IMR-90 (cell line): ENCODE results near the gene AOC2. TPM values are rescaled to one million over a fixed set of nuclear protein-coding genes. Genes with fewer than 3 reads are reported as not detected.
"Not testable (repeated sequence)": the region's sequence is repeated elsewhere in the genome, so short reads cannot be mapped to it uniquely, and the experiment has no call there.

Source experiments
- ATAC-seq: fragments of 200-7000 bp; cut with Tn5 transposase; 2 replicates; pipeline ENCODE4 v1.9.1; 2020; ENCODE audit warnings: low read depth, mild to moderate bottlenecking, moderate library complexity
- BruUV-seq: library from RNA; stranded (reverse); fragments of 400-500 nt; replicated peaks from 2 replicates; lab custom pipeline; 2021; lab: Mats Ljungman, UMichigan
- CTCF ChIA-PET: fragments of 300-600 bp; formaldehyde crosslinking; extraction: SDS; loops from one replicate; lab custom pipeline; 2021; ENCODE audit warnings: antibody characterized with exemption; lab: Yijun Ruan, JAX
- POLR2A ChIA-PET: fragments of 300-600 bp; sonication (Branson Sonifier 250); formaldehyde crosslinking; loops from one replicate; lab custom pipeline; 2022; ENCODE audit warnings: antibody characterized with exemption; ENCODE audit not compliant: unreplicated experiment; lab: Charles Lee
- DNase-seq: peaks from one replicate; pipeline ENCODE4 v3.0.0; 2013
- H2AFZ ChIP-seq: replicated peaks from 2 replicates; pipeline ENCODE3; 2013; ENCODE audit warnings: low read length, mild to moderate bottlenecking; ENCODE audit not compliant: poor library complexity
- H2AK5ac ChIP-seq: 2 replicates; pipeline ENCODE4 v1.6.1; 2013; ENCODE audit warnings: low read depth, low read length, inconsistent platforms
- H2AK9ac ChIP-seq: replicated peaks from 2 replicates; pipeline ENCODE3; 2013; ENCODE audit warnings: mild to moderate bottlenecking, low read depth, low read length, moderate library complexity; ENCODE audit not compliant: poor library complexity
- H2BK120ac ChIP-seq: 2 replicates; pipeline ENCODE4 v1.6.1; 2013; ENCODE audit warnings: low read depth, low read length, inconsistent platforms
- H2BK15ac ChIP-seq: 3 replicates; pipeline ENCODE4 v1.6.1; 2013; ENCODE audit warnings: low read depth, low read length, inconsistent platforms
- H2BK20ac ChIP-seq: 2 replicates; pipeline ENCODE4 v1.6.1; 2013; ENCODE audit warnings: low read depth, mild to moderate bottlenecking, inconsistent platforms, low read length, moderate library complexity
- H2BK5ac ChIP-seq: 2 replicates; pipeline ENCODE4 v1.6.1; 2013; ENCODE audit warnings: mild to moderate bottlenecking, low read depth, low read length, inconsistent platforms; ENCODE audit not compliant: poor library complexity, severe bottlenecking
- H3K14ac ChIP-seq: replicated peaks from 2 replicates; pipeline ENCODE4 v1.6.1; 2013; ENCODE audit warnings: low read depth, low read length, inconsistent platforms
- H3K18ac ChIP-seq: 2 replicates; pipeline ENCODE4 v1.6.1; 2013; ENCODE audit warnings: low read depth, low read length, control low read depth
- H3K23ac ChIP-seq: 2 replicates; pipeline ENCODE4 v1.6.1; 2013; ENCODE audit warnings: low read depth, low read length, inconsistent platforms
- H3K27ac ChIP-seq: 2 replicates; pipeline ENCODE4 v1.5.1; 2013; ENCODE audit warnings: mild to moderate bottlenecking, control low read depth, low read length; ENCODE audit not compliant: insufficient read depth
- H3K27me3 ChIP-seq: 2 replicates; pipeline ENCODE4 v1.6.1; 2013; ENCODE audit warnings: low read length; ENCODE audit not compliant: control insufficient read depth, insufficient read depth
- H3K36me3 ChIP-seq: 2 replicates; pipeline ENCODE4 v1.6.1; 2013; ENCODE audit warnings: low read length, mixed read lengths; ENCODE audit not compliant: control insufficient read depth, insufficient read depth
- H3K4ac ChIP-seq: 2 replicates; pipeline ENCODE4 v1.6.1; 2013; ENCODE audit warnings: low read depth, low read length, inconsistent platforms
- H3K4me1 ChIP-seq: 2 replicates; pipeline ENCODE4 v1.6.1; 2013; ENCODE audit warnings: low read length, mixed read lengths; ENCODE audit not compliant: control insufficient read depth, insufficient read depth
- H3K4me2 ChIP-seq: 2 replicates; pipeline ENCODE4 v1.6.1; 2013; ENCODE audit warnings: low read depth, mild to moderate bottlenecking, control low read depth, low read length, moderate library complexity
- H3K4me3 ChIP-seq: 2 replicates; pipeline ENCODE4 v1.5.1; 2013; ENCODE audit warnings: low read depth, mild to moderate bottlenecking, control low read depth, low read length, moderate library complexity; ENCODE audit not compliant: insufficient read depth
- H3K56ac ChIP-seq: 2 replicates; pipeline ENCODE4 v1.6.1; 2013; ENCODE audit warnings: low read length, inconsistent platforms; ENCODE audit not compliant: insufficient read depth; ENCODE audit errors: extremely low read depth
- H3K79me1 ChIP-seq, 2 experiments: 2 replicates each; pipeline ENCODE4 v1.6.1; 2013; ENCODE audit warnings: low read length in 2 of 2, inconsistent platforms in 1 of 2, low read depth in 1 of 2
- H3K9ac ChIP-seq: 2 replicates; pipeline ENCODE4 v1.6.1; 2013; ENCODE audit warnings: low read depth, low read length, control low read depth
- H3K9me1 ChIP-seq: 2 replicates; pipeline ENCODE4 v1.6.1; 2013; ENCODE audit warnings: low read length, inconsistent platforms; ENCODE audit not compliant: insufficient read depth
- H3K9me3 ChIP-seq: 2 replicates; pipeline ENCODE4 v1.6.1; 2013; ENCODE audit warnings: low read length; ENCODE audit not compliant: control insufficient read depth, insufficient read depth
- H4K20me1 ChIP-seq: 2 replicates; pipeline ENCODE4 v1.6.1; 2013; ENCODE audit warnings: low read length, inconsistent platforms; ENCODE audit not compliant: insufficient read depth
- H4K5ac ChIP-seq: 2 replicates; pipeline ENCODE4 v1.6.1; 2013; ENCODE audit warnings: mild to moderate bottlenecking, low read depth, low read length, control low read depth
- H4K8ac ChIP-seq, 2 experiments: 2 replicates each; pipeline ENCODE4 v1.6.1; 2013; ENCODE audit warnings: low read depth in 2 of 2, low read length in 2 of 2, control low read depth in 1 of 2, inconsistent platforms in 1 of 2
- H4K91ac ChIP-seq: 2 replicates; pipeline ENCODE4 v1.6.1; 2013; ENCODE audit warnings: low read depth, low read length, inconsistent platforms; ENCODE audit not compliant: insufficient read depth
- WGBS, 2 experiments: methylation state at CpG; one replicate each; pipeline versions ENCODE4 v1.1.5 to v1.1.7; 2013; ENCODE audit warnings: missing lambda C conversion rate in 2 of 2; ENCODE audit not compliant: insufficient read length in 1 of 2; ENCODE audit errors: extremely low coverage in 2 of 2; 5-methylcytosine and 5-hydroxymethylcytosine counted together
- dilution Hi-C: fragments of 300-500 bp; cut with HindIII; formaldehyde crosslinking; loops from one replicate; pipeline ENCODE4 v1.14.3; 2018; ENCODE audit warnings: low sequenced_read_pairs; ENCODE audit not compliant: unreplicated experiment
- in situ Hi-C: fragments of 300-500 bp; cut with MboI; formaldehyde crosslinking; loops from 3 replicates; pipeline ENCODE4 v1.14.3; 2019; ENCODE audit warnings: low sequenced_read_pairs, inconsistent platforms, mixed read lengths
- intact Hi-C: fragments of 100-400 bp; cut with micrococcal nuclease; formaldehyde crosslinking; loops from 2 replicates; pipeline ENCODE4 v1.10.0; 2022
- polyA plus RNA-seq, 3 experiments: library from polyadenylated mRNA; depleted of rRNA; stranded (reverse); fragments of >200 nt; gene quantifications; 2 replicates each; pipeline ENCODE4 v1.2.3, GENCODE V29; 2012; ENCODE audit warnings: low replicate concordance in 1 of 3
- total RNA-seq: library from RNA; depleted of rRNA; stranded (reverse); fragments of >200 nt; gene quantifications from 2 replicates; pipeline ENCODE4 v1.2.3, GENCODE V29; 2012

Gene AOC2
- total and polyA plus RNA-seq, 2 of the 4 experiments (the other 2 are of a cell fraction): 0.36 to 0.41 TPM

- ATAC-seq, H2BK20ac ChIP-seq, H3K9ac ChIP-seq, H2AFZ ChIP-seq, H2BK120ac ChIP-seq, POLR2A ChIA-PET, H2AK5ac ChIP-seq, intact Hi-C loops, H4K8ac ChIP-seq, dilution Hi-C loops, H3K9me3 ChIP-seq, H3K4me3 ChIP-seq, H3K18ac ChIP-seq, H4K91ac ChIP-seq, H3K56ac ChIP-seq, H3K4ac ChIP-seq, H3K4me2 ChIP-seq, H4K5ac ChIP-seq, H3K9me1 ChIP-seq, BruUV-seq, H3K4me1 ChIP-seq, H2BK15ac ChIP-seq, H2BK5ac ChIP-seq, H3K27ac ChIP-seq, H3K36me3 ChIP-seq, H3K23ac ChIP-seq, H3K79me1 ChIP-seq, CTCF ChIA-PET, H2AK9ac ChIP-seq, H4K20me1 ChIP-seq, DNase-seq, H3K14ac ChIP-seq: not testable (repeated sequence)
- peaks cover 32% of the 10 kb centered on the region for H3K27me3 ChIP-seq
- no CpG with 5 or more reads among the region's 6 CpGs for whole genome bisulfite sequencing, 2 experiments
- in situ Hi-C loops: loop anchor here (25.0 kb wide), 1 partner anchor 431 kb away; no protein-coding TSS in a partner anchor
Observed at GRCh38 chr17:42881706-42882105, 37.3 kb downstream of the AOC2 start.
